ENCODE data around the gene ADGRD2.

ADGRD2 gene

DNA sequence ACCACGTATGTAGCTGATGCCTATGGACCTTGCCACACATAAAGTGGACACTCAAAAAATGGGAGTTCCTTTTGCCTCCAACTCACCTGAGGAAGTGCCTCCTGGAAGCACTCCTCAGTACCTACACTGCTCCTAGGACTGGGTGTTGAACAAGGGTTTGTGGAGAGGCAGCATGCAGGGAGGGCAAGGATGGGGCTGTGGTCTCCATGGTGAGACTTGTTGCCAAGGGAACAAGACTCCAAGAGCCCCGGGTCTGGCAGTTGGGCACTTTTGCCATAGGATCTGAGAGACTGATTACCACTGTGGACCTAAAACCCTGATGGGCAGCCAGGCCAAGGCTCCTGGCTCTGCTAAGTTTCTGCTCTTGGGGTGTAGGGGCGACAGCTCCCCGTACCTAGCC is 63.9 kb downstream of the ADGRD2 start:
- no peak for DNase-seq

DNA sequence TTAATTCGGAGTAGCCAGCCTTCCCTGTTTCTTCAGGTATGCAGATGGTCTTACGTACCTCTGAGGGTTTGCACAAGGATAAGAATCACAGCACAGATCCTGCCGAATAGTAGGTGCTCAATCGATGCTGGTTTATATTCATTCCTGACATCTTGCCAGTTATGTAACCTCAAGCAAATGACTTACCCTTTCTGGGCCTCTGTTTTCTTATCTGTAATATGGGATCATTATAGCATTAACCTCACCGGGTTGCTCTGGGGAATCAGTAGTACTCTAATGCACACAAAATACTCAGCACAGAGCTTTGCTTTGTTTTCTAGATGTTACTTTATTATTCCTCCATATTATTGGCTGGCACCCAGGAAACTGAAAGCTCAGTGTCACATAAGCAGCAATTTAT is 64.6 kb downstream of the ADGRD2 start:
- no peak for DNase-seq

DNA sequence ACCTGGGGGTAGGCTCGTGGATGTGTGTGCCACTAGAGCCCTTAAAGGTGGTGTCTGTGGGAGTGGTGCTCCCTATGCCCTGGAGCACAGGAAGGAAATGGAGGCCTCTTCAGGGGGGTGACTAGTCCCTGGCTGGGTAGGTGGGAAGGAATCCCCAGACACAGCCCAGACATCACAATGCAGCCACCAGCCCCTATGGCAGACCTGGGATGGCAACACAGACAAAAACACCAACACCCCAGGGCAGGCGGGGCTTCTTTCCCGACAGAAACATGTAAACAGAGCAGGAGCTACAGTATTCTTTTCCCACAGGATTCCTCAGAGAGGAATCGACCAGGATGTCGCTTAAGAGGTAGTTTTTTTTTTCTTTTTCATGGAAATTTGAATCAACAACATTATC is 67.3 kb downstream of the ADGRD2 start:
- no peak for DNase-seq

DNA sequence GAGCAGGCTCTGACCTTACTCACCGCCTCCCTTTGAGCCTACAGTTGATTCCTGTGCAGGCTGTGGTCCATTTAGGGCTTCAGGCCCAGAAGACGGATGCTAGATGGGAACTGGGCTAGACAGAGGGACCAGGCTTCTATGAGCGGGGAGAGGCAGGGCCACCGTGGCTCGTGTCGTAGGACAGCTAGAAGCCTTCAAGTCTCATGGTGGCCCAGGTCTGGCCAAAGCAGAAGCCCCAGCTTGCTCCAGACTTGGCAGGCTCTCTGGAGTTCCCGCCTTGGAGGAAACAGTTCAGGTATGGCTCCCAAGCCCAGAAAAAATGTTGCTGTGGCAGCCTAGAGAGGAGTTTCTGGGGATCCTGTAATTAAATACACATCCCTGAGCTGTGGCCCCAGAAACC is 67.9 kb downstream of the ADGRD2 start:
- no peak for DNase-seq

DNA sequence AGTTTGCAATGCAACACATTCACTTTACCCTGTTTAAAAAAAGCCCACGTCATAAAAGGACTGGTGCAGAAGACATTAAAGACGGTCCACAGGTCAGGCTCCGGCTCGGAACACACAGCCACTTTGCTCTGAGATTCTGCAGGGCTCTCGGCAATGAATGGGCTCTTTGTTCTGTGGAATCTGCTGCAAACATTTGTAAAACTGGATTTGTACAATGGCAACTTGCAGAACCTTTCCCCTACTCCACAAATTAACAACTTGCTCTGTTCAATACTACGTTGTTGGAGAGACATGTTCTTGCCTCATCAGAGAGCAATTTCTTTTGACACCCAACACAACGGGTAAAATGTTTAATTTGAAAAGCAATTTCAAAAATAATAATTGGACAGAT is 70.0 kb downstream of the ADGRD2 start:
- DNase-seq, result no peak

DNA sequence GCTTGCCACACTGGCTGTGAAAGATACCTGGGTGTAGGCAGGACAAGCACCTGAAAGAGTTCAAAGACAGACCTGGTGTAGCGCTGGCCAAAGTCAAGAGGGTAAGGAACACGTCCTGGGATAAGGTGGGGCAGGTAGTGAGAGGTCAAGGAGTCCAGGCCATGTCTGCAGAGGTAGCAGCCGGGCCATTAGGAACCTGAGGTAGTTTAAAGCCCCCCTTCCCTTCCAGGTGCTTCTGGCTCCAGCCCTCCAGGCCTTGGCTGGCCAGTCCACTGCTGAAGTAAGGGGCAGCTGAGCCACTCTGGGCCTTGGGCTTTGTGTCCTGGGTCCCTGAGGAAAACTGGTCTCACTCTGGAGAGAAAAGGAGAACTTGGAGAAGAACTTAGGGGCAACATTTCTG is 70.9 kb downstream of the ADGRD2 start:
- no peak for DNase-seq

DNA sequence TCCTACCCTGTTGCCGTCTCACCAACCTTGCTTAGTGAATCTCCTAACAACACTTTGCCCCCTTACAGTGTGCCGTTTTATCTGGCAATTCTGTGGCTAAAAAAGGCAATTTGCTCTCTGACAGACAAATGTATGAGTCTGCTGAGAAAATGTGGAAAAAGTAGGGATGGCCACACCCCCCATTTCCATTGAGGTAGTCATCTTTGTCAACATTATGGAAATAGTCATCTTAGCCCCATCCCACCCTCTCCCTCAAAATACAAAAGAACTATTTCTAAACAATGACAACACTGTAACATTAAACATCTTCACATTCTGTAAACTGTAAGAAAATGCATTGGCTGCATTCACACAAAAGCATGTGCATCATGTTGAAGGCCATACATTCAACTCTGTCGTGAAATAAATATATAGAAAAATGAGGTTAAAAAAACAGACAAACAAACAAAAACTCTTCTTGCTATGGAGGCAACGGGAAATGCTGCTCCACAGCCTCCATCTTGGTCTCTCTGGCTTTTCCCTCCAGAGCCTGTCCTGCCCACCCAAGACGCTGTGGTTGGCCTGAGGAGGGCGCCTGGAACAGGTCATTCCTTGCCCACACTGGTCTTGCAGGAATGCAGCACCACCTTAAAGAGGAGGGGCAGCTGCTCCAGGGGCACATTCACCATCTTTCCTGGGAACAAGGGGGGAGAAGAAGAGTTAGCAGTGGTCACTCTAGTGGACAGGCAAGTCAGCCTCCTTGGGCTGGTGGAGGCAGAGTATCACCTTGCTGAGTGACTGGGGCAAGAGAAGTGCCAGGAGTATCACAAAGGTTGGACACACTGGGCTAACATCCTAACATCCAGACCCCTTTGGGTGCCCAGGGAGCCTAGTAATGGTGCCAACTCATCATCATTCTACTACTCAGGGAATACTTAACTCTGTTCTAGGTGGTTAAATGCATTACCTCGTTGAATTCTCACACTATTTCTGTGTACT is 72.2 kb downstream of the ADGRD2 start:
- no peak for DNase-seq

DNA sequence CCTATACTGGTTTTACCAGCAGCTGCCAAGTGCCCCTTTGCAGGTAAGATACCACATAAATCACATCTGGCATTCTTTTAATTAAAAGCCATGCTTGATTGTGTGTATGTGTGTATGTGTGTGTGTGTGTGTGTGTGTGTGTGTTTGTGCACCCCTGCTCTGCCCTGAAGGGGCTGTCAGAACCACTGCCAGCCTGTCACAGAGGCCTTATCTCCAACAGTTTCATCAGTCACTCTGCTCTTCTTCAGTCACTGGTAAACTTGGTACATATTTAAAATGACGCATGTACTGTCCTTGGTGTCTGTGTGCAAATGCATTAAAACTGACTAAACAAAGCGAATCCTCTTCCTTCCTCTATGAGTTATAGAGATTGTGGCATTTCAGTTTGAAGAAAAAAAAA is 75.9 kb downstream of the ADGRD2 start:
- no peak for DNase-seq

DNA sequence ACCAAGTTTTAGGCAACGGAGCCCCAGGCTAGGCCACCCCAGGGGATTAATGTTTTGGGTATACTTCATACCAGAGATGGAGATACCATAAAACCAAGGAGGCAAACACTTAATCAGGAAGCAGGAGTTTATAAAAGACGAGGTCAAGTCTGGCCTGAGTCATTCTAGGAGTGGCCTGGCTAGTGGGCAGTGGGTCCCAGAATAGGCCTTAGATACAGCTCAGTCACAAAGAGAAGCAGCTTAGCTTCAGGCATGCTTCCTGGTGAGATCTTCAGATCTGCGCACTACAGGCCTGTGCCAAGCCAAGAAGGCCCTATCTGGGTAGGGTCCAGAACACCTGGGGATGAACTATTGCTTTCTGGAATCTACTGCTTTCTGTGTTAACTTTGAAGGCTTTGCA is 77.5 kb downstream of the ADGRD2 start:
- DNase-seq, result peak; percentile 37
